Neural progenitor cell (in vitro differentiated cells): Measurements from ENCODE around the gene ZNF560.

Source experiments
- EZH2 ChIP-seq: fragments of 200-600 bp; sonication (generic); IDR thresholded peaks from 2 replicates; pipeline ENCODE4 v1.6.1; 2017; ENCODE audit warnings: antibody characterized with exemption, mild to moderate bottlenecking, moderate library complexity
- EZH2phosphoT487 ChIP-seq: fragments of 200-600 bp; sonication (generic); IDR thresholded peaks from 2 replicates; pipeline ENCODE4 v1.6.1; 2017; ENCODE audit warnings: antibody characterized with exemption
- TF ChIP-seq, protein P1 (sequence below): fragments of 200-600 bp; sonication (generic); IDR thresholded peaks from 2 replicates; pipeline ENCODE4 v1.5.1; 2017; ENCODE audit warnings: antibody characterized with exemption, mild to moderate bottlenecking

DNA sequence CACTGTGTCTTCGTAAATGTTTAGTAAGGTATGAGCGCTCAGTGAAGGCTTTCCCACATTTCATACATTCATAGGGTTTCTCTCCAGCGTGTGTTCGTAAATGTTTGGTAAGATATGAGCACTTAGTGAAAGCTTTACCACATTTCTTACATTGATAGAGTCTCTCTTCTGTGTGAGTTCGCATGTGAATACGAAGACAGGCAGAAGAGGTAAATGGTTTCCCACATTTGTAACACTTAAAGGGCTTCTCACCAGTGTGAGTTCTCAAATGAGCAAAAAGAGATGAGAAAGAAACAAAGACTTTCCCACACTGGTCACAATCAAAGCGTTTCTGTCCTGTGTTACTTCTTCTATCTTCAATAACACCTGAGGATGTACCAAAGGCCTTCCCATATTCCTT lies 31.3 kb downstream of the ZNF560 start:
- TF ChIP-seq, protein P1, sequence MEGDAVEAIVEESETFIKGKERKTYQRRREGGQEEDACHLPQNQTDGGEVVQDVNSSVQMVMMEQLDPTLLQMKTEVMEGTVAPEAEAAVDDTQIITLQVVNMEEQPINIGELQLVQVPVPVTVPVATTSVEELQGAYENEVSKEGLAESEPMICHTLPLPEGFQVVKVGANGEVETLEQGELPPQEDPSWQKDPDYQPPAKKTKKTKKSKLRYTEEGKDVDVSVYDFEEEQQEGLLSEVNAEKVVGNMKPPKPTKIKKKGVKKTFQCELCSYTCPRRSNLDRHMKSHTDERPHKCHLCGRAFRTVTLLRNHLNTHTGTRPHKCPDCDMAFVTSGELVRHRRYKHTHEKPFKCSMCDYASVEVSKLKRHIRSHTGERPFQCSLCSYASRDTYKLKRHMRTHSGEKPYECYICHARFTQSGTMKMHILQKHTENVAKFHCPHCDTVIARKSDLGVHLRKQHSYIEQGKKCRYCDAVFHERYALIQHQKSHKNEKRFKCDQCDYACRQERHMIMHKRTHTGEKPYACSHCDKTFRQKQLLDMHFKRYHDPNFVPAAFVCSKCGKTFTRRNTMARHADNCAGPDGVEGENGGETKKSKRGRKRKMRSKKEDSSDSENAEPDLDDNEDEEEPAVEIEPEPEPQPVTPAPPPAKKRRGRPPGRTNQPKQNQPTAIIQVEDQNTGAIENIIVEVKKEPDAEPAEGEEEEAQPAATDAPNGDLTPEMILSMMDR, result no peak
- no peak for TF ChIP-seq EZH2
- no peak for TF ChIP-seq EZH2phosphoT487
